ENCODE measurements around the gene SH3RF3.

SH3RF3 gene

DNA sequence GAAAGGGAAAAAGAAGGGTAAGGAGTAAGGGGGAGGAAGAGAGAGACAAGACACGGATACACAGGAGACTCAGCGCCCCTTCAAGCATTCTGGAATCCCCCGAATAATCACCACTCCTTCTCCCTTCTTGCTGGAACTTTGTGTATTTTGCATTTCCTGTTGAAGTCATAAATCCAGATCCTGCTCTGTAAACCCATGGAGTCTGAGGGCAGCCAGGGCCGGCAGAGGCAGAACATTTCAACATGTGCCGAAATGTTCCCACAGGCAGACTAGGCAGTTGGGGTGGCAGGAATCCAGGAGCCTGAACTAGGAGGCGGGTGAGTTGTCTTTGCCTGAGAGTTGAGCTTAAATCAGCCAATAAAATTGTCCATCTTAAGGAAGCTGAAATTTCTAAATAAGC, 193.1 kb downstream of the SH3RF3 start:
- H3K4me3 ChIP-seq (ENCODE audit: low read depth, low read length) = no peak overlapping the region

DNA sequence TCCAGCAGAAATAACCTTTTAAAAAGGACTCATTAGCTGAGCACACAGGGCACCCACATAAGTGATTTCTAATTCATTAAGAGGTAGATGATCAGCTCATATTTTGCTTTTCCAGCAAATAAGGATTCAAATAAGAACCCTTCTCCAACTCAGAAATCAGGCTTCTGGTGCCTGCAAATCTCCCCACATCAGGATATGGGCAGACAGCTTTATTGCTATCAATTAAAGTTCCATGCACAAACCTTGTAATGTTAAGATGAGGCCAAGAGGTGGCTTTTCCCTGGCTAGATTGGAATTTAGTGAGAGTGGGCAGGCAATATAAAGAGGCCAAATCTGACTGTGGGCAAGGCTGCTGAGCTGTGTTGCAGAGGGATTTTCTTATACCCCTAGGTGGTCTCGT, 193.6 kb downstream of the SH3RF3 start:
- H3K4me3 ChIP-seq (ENCODE audit: low read depth, low read length) = no peak overlapping the region
- TF ChIP-seq, protein P1, sequence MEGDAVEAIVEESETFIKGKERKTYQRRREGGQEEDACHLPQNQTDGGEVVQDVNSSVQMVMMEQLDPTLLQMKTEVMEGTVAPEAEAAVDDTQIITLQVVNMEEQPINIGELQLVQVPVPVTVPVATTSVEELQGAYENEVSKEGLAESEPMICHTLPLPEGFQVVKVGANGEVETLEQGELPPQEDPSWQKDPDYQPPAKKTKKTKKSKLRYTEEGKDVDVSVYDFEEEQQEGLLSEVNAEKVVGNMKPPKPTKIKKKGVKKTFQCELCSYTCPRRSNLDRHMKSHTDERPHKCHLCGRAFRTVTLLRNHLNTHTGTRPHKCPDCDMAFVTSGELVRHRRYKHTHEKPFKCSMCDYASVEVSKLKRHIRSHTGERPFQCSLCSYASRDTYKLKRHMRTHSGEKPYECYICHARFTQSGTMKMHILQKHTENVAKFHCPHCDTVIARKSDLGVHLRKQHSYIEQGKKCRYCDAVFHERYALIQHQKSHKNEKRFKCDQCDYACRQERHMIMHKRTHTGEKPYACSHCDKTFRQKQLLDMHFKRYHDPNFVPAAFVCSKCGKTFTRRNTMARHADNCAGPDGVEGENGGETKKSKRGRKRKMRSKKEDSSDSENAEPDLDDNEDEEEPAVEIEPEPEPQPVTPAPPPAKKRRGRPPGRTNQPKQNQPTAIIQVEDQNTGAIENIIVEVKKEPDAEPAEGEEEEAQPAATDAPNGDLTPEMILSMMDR (IDR thresholded peaks at IDR 0.05; ENCODE audit: borderline replicate concordance, insufficient read depth, low read depth, low read length) = no peak

More for the DNA sequence above, 193.1 kb downstream of the SH3RF3 start:
- TF ChIP-seq, protein P1 (IDR thresholded peaks at IDR 0.05; ENCODE audit: borderline replicate concordance, insufficient read depth, low read depth, low read length) = no peak

DNA sequence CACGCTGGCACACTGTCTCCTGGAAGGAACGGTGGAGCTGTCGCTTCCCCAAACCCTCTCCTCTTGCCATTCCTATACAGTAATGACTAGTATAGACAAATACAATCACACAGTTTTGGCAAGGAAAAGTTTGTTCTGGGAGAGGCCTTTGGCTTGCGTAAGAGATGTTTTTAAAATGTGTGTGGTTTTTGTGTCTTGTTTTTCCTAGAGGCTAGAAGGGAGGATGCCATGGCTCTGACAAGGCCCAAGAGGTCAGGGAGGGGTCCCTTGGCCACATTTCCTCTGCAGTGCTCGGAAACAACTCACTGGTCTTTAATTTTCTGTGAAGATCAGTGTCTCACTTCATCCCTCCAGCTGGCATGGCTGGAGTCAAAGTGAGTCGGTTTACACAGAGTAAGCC, 195.9 kb downstream of the SH3RF3 start:
- TF ChIP-seq, protein P1 (IDR thresholded peaks at IDR 0.05; ENCODE audit: borderline replicate concordance, insufficient read depth, low read depth, low read length) = no peak
- H3K4me3 ChIP-seq (ENCODE audit: low read depth, low read length) = no peak overlapping the region

DNA sequence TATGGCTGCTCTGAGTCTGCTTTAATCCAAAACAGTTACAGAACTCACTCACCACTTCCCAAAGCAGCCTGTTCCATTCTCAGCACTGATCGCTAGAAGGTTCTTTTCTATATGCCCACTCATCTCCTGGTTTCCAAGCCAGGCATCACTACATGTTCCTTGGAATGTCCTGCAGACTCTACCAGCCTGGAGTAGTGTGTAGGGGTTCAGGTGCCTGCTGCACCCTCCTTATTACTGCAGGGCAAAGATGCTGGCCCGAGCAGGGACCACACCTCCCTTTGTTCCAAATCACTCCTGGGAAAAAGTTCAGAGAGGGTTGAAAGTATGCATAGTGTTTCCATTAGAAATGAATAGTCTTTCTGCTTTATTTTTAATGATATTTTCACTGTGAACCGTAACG, 196.6 kb downstream of the SH3RF3 start:
- no peak overlapping the region for H3K4me3 ChIP-seq (ENCODE audit: low read depth, low read length)
- TF ChIP-seq, protein P1 (IDR thresholded peaks at IDR 0.05; ENCODE audit: borderline replicate concordance, insufficient read depth, low read depth, low read length) = no peak

DNA sequence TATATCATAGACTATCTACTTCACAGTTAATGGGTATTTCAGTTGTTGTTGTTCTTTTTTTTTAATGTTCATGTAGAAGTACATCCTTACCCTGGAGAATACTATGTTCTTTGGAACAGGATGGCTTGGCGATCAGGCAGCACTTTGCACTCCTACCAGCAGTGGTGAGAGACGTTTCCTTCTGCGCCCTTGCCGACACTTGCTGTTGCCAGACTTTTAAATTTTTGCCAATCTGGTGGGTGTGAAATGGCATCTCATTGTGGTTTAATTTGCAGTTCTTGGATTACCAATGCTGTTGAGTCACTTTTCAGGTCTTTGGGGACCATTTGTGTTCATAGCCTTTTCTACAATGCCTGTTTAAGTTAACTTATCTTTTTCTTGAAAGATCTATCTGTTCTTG, 197.3 kb downstream of the SH3RF3 start:
- H3K4me3 ChIP-seq (ENCODE audit: low read depth, low read length) = no peak overlapping the region
- TF ChIP-seq, protein P1 (IDR thresholded peaks at IDR 0.05; ENCODE audit: borderline replicate concordance, insufficient read depth, low read depth, low read length) = no peak

DNA sequence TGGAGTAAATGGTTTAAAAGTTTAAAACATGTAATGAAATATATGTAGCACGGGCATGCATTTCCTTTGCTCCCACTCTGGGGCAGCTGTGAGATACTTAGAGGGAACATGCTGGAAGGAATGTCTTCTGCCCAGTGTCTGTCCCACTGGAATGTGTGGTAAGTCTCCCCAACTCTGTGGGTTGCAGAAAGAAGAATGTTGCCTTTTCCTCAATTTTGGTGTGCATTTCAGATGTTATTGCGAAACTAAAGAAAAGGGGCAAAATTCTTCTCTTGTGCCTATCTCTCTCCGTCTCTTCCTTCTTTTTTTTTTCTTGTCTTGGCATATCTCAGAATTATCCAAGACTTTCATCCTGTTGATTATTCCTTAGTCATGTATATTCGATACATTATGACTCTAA, 201.1 kb downstream of the SH3RF3 start:
- TF ChIP-seq, protein P1 (IDR thresholded peaks at IDR 0.05; ENCODE audit: borderline replicate concordance, insufficient read depth, low read depth, low read length) = no peak
- H3K4me3 ChIP-seq (ENCODE audit: low read depth, low read length) = no peak overlapping the region

DNA sequence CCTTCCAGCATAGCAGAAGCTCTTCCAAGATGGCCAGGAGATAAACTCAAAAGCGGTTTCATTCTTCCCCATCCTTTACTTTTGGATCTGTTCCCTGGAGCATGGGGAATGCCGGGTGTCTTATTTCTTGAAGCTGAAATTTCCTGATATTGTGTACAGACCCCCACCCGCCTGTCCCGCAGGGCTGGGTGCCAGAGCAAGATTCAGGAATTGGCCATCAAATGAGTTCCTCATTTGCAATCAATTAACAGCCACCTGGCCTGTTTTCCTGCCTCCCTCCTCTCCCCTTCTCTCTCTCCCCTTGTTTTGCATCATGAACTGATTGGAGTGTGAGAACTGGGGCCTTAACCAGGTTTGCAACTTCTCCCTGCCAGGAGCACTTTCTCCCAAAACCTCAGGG, 202.1 kb downstream of the SH3RF3 start:
- TF ChIP-seq, protein P1 (IDR thresholded peaks at IDR 0.05; ENCODE audit: borderline replicate concordance, insufficient read depth, low read depth, low read length) = no peak
- no peak overlapping the region for H3K4me3 ChIP-seq (ENCODE audit: low read depth, low read length)
